Stimulated activated CD4-positive, alpha-beta T cell treated with anti-CD3 and anti-CD28 coated beads, Interleukin-1b, Interleukin-23, amount 100 ng/mL, for 48 hours (primary cell): ENCODE data around the gene SPTLC2.
"Not testable (repeated sequence)": the region's sequence is repeated elsewhere in the genome, so short reads cannot be mapped to it uniquely, and the experiment has no call there.

ENCODE experiments used
- DNase-seq: peaks from one replicate; pipeline ENCODE4 v3.0.0-alpha.2; 2020

SPTLC2 gene

DNA sequence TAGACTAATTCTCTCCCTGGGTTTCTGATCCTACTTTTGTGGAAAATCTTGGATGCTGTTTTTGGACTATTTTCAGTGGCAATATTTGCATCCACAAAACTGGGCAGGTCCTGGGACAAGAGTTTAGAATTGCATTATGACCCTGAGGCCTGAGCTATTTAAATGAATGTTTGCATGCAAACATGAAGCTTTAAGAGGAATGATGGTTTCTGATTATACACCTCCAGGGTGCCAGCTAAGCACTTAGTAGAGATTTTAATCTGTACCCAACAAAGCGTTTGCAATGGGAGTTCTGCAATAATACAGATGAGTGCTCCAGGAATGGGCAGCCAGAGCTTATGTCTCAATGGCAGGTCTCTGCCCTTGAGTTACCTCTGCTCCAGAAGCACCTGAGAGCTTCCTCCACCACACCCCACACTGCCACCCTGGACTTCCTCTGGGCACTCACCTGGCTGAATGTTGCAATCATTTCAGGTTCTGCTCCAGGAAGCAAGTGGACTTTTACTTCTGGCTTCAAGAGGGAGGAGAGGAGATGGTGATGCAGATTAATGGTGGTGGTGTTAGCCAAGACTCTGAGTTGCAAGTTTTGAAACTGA, 6.0 kb upstream of the SPTLC2 start:
- no peak for DNase-seq

DNA sequence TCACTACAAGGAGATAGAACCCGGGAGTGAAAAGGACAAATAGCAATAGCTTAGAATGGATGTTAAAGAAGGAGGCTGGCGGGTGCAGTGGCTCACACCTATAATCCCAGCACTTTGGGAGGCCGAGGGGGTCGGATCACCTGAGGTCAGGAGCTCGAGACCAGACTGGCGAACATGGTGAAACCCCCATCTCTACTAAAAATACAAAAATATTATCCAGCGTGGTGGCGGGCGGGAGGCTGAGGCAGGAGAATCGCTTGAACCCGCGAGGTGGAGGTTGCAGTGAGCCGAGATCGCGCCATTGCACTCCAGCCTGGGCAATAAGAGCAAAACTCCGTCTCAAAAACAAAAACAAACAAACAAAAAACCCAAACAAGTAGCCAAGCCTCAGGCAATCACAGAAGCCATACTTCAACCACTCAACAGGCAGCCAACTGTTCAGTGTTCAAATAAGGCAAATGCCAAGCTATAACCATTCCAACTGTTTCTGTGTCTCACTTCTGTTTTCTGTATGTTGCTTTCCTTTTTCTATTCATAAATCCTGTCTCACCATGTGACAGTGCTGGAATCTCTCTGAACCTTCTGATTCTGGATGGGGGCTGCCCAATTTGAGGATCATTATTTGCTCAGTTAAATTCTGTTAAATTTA, 3.9 kb upstream of the SPTLC2 start:
- DNase-seq: no peak

DNA sequence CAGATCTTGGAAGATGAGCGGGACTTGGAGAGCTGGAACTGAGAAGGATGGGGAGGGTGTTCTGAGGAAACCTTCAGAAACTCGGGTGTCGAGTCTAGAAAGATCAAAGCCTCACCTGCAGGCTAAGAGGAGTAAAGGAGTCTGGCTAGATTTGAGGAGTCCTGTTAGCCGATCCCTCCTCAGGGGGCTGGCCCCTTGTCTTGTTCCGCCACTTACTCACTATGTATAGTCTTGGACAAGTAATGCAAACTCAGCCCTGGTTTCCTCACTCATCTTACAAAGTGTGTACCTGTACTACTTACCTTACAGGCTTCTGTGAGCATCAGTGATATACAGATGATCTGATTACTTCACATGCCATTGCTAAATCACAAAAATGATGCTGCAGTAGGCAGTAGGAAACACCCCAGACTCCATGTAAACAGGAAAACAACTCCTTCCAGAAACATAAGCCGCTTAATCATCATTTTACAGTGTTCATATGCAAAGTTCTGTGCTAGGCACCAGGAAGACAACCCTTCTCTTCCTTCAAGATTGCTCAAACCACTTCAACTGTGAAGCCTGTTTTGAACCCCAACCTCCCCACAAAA, 2.0 kb upstream of the SPTLC2 start:
- no peak for DNase-seq

DNA sequence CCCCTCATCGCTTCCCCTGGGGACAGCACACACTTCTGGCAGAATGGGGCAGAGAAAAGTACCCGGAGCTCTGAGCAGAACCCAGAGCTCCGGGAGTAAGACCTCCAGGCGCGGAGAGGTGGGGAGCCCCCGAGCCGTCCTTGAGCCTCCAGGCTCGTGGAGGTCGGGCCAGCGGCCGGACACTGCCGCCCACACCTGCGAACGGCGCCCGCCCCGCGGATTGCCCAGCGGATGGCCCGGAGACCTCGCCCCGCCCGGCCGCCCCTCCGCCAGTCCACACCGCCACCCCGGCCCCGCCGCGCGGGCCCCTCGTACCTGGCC, 344 bp downstream of the SPTLC2 start:
- no peak for DNase-seq

DNA sequence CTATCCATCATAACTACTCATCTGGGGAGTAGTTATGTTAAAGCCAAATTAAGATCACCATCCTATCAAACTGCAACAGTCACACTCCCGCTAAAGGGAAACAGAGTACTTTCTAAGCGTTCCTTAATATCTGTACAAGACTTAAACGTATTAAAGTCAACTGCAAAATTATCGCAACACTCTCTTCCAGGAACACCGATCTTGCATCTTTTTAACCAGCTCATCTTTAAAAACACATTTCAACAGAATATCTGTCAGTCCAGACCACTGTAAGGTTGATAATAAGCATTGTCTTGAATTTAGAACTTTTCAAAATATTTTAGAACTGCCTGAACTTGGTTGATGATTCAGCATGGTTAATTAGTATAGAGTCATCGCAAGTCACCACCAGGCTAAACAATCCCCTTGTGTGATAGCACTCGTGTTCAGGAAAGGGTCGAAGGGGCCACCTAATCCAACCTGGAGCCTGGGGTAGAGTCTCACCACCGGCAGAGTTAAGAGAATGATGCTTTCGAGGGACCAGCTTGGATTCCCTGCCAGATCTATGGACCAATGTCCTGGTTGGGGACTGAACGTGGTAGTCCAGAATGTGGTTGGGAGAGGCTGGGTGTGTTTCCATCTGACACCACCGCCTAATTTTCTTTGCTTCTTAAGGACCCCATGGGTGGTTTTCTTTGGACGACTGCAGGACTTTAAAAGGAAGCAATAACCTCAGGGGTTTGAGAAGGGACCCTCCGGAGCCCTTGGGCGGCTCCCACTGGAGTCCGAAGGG, 890 bp downstream of the SPTLC2 start:
- DNase-seq: peak; percentile 10

DNA sequence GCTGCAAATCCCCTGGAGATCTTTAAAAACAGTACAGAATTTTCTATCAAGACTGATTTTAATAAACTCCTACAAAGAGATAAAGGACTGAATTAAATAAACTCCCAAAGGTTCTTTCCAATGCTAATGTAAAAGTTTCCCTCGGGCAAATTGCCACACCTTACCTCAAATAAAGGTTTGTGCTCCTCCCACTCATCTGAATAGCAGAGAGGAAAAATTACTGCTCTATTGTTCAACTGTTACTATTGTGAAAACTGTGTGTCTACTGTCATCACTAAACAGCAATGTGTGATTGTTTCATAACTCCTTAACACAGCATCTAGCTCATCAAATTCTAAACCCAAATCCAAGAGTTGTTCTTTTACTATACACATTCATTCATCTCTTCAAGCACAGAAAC, 3.2 kb downstream of the SPTLC2 start:
- no peak for DNase-seq

DNA sequence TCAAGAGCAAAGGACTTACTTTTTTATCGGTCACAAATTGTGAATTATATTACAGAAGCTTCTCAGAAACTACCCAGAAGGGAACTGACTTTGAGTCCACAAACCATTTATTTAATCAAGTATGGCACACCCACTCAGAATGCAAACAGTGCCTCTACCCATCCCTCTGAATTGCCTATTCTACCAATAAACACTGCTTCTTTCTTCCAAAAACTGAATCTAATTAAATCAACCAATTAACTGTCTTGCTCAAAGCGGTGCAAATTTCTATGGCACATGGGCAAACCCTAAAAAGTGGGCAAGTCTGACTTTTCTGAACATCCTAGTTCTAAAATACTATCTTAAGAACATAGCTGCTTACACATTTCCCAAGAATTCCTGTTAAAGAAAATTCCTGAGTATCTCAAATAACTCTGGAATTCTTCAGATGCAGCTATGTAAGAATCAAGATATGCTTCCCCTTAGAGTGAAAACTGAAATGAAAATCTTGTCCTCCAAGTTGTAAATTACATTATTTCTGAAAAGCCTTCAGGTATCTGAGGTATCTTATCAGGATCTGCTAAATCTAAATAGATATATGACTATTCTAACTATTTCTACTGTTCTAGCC, 4.3 kb downstream of the SPTLC2 start:
- DNase-seq: no peak

DNA sequence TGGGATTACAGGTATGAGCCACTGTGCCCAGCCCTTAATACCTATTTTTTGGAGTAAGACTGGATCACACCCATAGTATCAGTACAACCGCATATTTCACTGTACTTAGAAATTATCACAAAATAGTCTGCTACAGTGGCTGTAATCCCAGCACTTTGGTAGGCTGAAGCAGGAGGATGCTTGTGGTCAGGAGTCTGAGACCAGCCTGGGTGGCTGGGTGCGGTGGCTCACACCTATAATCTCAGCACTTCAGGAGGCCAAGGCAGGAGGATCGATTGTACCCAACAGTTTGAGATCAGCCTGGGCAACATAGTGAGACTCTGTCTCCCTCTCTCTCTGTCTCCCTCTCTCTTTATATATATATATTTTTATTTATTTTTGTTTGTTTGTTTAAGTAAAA, 5.9 kb downstream of the SPTLC2 start:
- no peak for DNase-seq

DNA sequence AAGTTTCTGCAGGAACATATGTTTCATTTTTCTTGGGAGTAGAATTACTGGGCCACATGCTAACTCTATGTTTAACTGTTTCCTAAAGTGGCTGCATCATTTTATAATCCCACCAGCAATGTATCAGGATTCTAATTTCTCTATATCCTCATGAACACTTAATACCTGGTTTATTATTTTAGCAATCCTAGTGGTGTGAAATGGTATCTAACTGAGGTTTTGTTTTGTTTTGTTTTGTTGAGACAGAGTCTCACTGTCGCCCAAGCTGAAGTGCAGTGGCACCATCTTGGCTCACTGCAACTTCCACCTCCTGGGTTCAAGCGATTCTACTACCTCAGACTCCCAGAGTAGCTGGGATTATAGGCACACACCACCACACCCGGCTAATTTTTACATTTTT, 6.5 kb downstream of the SPTLC2 start:
- no peak for DNase-seq

DNA sequence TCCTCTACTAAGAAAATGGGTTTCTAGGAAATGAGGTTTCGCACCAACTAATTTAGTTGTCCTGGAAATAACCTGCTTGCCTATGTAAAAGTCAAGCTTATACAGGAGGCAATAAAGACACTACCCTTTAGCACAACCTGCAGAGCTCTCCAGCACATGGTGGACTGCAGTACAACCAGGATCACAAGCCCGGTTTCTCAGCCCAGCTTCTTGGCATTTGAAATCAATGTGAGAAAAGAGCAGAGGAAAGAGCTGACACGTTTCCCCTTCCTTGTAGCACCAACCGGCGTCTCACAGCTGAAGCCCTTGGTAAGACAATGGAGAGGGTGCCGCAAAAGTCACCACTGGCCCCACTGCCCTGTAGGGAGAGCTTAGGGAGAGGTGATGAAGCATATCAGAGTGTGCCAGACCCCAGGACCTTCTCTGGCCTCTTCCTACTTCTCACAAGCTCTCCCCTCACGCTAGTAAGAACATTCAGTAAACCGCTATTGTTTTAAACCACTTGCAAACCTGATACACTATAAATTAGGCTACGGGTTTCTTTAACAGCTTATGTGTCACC, 8.6 kb downstream of the SPTLC2 start:
- DNase-seq: no peak

DNA sequence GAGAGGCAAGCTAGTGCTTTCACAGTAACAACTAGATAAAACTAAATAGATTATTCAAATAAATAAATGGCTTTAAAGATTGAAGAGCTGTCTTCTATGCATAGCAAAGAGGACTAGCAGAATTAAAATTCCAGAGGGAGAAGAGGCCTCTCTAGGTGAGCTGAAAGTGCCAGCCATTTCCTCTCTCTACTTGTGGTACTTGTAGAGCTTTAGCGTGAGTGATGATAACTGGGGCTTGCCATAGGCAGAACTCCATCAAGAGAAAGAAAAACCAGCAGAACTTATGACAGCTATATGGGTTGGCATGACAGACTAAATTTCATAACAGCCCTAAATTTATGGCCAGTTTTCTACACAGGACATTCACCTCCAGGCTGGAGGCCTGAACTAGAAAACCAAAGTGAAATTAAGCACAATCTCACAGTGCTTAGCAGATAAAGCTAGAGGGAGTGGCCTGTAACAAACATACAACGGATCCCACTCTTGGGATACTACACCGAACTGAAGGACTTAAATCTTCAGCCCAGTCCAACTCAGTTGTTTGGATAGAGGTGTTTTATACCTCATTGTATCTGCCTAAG, 11.0 kb downstream of the SPTLC2 start:
- DNase-seq: no peak

DNA sequence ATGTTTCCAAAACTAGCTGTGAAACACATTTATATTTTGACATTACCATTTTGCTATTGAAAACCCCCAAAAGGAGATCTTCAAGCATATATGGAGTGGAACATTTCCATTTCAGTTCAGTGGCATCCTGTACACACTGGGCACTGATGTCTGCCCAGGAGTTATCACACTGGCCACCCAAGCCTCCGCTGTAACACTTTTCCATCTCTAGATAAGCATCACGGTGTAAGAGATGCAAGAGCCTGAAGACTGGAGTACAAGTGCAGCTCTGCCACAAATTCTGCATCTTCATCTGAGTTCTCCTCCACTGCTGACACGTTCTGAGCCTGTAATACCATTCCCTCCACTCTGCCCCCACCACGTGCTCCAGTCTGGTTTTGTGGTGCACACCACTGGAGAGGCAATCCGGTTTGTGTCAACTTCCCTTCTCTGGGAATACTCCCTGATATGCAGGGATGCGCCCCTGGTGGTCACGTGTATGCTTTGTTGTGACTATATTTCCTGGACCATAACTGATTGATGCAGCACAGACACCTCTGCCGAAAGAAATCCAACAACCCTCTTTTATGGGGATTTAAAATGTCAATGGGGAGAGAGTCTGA, 12.7 kb downstream of the SPTLC2 start:
- DNase-seq: no peak

DNA sequence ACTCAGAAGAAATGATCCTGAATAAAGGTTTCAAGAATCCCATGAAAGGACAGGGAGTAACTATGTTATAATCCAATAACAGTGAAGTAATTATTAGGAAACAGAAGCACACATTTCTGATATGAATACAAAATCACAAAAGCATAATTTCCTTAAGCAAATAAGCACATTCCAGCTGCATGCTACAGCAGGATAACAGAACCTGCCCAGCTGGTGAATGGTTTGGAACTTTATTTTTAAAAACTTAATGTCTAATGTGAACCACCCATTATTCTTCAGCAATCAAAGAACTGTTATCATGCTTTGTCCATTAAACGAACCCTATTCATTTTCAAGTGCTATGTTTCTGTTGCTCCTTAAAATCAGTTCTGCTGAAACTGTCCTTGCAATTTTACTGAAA, 13.4 kb downstream of the SPTLC2 start:
- DNase-seq: no peak

DNA sequence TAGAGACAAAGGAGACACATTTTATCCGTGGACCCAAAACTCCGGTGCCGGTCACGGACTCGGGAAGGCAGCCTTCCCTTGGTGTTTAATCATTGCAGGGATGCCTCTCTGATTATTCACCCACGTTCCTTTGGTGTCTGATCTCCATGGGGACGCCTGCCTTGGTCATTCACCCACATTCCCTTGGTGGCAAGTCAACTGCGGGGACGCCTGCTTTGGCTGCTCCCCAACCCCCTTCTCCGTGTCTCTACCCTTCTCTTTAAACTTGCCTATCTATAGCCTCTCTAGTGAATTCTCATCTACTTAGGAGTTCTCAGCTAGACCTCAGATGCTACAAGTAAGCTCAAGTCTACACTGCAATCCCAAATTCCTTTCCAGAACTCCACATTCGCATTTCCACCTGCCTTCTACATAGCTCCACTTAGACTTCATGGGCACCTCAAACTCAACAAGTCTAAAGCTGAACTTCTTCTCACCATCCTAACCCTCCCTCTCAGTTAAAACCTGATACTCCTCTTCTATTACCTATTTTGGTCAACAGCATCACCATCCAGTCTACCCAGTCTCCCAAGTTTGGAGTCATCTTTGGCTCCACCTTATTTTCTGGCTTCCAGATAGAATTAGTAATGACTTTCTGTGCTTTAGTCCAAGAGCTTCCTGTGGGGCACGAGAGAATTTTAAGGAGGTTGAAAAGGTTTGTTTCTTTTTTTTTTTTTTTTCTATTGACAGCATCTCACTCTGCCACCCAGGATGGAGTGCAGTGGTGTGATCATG, 14.4 kb downstream of the SPTLC2 start:
- no peak for DNase-seq

DNA sequence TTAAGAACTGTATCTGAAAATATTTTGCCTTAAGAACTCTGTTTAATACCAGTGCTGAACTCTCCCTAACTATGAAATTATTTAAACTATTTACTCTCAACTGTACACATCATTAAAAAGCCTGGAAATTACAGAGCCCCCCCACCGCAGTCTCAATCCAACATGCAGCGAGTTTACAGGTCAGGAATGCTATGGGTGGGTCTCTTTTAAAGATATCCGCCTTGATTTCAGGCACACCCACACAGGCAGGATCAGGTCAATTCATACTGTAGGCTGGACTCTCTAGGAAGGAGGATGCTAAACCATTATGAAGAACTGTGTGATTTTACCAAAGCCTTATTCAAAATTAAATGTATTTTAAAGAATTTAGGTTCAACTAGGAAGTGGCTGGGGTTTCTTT, 16.5 kb downstream of the SPTLC2 start:
- no peak for DNase-seq

DNA sequence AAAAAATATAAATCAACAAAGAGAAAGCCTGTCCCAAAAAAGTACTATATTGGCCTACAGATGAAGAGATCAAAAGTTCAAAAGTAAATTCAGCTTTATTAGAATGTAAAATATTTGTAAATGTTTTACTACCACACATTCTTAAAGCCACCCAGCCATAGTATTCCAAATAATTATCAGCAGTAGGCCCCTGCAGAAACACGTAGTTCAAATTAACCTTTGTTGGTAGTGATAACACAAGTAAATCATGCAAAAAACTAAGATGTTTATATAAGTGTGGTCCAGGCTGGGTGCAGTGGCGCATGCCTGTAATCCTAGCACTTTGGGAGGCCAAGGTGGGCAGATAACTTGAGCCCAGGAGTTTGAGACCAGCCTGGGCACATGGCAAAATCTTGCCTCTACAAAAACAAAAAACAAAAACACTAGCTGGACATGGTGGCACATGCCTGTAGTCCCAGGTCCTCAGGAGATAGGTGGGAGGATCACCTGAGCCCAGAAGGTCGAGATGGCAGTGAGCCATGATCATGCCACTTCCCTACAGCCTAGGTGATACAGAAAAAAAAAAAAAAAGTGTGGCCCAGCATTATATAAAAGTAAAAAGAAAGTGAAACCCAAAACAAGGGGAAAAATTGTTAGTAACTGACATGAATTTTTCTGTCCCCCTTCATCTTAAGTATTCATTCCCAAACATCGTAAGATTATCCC, 17.9 kb downstream of the SPTLC2 start:
- DNase-seq: no peak

DNA sequence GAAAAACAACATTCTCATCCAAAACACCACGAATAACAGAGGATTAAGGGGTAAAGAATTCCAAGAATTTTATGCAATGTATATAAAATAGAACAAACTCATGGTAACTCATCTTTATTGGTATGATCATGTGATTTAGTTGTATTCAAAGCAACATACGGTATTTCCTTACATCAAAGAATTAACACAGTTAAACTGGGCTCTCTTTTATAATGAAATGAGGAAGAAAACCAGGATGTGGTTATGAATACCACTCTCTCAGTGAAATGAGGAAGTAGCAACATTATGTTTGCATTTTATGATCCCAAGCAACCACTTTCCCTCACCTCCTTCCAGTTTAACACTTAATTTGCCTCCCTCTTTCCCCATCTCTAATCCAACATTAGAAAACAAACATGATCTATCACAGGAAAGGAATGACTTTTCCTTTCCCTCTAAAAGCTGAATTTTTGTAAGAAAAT, 22.9 kb downstream of the SPTLC2 start:
- DNase-seq: no peak

DNA sequence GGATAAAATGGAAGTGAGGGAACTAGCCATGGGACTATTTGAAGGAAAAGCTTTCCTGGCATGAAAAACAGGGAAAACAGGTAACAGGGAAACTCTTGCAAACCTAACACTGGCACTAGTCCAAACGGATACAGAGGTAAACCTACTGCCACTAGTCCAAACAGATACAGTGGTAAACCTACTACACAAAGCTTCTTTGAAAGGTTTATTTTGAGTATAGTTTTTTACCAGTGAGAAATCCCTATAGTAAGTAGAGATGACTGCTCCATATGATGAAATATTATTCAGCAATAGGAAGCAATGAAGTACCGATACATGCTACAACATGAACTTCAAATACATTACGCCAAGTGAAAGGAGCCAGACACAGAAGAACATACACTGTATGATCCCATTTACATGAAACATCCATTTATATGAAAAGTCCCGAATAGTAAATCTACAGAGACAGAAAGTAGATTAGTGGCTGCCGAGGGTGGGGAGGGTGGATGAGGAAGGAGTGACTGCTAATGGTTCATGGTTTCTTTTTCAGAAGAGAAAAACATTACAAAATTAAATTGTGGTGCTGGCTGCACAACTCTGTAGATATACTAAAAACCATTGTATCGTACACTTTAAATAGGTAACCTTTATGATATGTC, 25.5 kb downstream of the SPTLC2 start:
- no peak for DNase-seq

DNA sequence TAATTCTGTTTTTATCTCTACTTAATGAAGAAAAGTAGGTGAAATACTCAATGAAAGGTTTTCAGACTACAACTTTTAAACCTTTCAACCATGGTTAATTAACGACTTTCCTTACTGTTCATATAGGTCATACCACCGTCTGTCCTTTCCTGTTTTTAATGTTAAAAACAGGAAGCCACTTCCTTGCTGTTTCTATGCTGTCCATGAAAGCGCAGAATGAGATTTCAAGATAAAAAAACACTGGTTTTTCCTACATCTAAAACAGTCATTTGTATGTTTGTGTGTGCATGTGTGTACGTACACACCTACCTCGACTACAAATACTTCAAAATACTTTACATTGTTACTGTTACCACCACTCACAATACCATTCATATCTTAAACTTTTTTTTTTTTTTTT, 27.3 kb downstream of the SPTLC2 start:
- DNase-seq: no peak

DNA sequence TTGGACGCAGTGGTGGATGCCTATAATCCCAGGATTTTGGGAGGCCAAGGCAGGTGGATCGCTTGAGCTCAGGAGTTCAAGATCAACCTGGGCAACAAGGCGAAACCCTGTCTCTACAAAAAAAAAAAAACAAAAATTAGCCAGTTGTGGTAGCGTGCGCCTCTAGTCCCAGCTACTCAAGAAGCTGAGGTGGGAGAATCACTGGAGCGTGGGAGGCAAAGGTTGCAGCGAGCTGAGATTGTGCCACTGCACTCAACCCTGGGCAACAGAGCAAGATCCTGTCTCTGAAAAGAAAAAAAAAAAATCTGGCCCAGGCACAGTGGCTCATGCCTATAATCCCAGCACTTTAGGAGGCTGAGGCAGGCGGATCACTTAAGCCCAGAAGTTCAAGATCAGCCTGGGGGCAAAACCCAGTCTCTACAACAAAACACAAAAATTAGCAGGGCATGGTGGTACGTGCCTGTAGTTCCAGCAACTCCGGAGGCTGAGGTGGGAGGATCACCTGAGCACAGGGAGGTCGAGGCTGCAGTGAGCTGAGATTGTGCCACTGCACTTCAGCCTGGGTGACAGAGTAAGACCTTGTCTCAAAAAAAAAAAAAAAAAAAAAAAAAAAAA, 27.9 kb downstream of the SPTLC2 start:
- DNase-seq: not testable (repeated sequence)
